Hematopoietic multipotent progenitor cell treated with erythropoietin and hydrocortisone succinate and interleukin-3 and kit ligand, for 15 days (in vitro differentiated cells): Measurements from ENCODE around the gene EEFSEC.

Source experiments
- DNase-seq: peaks from one replicate; pipeline ENCODE4 v3.0.0-alpha.2; 2015; ENCODE audit warnings: low spot score

The EEFSEC gene

DNA sequence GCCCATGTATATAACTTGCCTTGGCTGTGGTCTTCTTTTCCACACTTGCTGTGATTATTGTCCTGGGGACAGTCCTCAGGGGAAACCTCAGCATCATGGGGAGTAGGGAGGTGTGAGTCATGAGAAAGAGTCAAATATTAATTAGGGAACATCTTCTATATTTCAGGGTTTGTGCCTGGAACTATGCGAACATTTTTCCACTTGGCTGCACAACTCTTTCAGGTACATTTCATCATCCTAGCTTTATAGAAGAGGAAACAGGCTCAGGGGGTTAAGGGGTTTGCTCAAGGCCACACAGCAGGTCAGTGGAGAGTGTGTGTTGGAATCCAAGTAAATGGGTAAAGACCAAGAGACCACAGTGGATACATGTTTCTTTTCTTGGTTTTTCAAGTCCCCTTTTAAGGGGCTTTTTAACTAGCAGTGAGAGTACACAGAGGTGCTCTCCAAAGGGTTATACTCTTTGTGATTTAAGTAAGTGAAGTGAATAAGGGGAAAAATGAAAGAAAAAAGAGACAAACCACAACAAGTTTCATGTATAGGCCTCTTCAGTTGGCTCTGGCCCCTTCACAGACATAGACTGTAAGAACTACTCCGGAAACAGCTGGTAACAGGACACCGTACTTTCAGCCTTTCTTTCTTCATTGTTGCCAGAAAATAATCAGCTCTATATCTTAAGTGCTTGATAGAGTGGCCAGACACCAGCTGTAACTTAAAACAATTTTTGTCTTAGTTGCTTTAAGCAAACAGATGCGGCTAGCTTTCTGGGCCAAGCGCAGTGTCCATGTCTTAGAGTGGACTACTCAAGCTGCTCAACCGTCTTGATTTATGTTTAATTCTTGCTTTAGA lies 64.6 kb downstream of the EEFSEC start:
- DNase-seq: no peak

DNA sequence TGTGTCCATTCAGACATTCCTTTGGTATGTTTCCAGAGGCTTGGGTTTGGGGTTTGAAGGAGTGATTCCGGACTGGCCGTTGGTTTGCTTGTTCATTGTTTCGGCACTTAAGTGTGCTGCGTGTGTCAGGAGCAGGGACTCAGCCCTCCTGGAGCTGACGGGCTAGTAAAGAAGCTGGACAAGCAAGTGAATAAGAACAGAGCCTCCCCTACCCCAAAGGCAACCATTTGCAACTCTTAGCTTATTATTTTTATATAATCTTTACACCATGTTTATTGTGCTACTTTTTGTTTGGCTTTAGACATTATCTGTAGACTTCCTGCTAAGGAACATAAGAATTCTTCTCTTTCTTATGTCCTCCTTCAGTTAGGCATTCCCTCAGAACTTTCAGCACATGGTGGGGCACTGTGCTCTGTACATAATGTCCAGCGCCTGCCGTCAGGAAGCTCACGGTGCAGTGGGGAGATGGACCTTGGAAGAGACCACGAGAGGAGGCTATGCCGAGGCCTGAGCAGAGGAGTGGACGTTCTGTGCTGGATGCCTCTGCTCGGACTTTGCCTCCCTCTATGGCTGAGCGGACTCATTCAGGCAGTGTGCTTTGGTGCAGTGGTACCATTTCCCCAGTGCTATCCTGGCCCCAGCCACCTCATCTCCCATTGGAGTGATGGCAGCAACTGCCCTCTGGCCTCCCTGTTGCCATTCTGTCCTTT lies 65.4 kb downstream of the EEFSEC start:
- DNase-seq: no peak

DNA sequence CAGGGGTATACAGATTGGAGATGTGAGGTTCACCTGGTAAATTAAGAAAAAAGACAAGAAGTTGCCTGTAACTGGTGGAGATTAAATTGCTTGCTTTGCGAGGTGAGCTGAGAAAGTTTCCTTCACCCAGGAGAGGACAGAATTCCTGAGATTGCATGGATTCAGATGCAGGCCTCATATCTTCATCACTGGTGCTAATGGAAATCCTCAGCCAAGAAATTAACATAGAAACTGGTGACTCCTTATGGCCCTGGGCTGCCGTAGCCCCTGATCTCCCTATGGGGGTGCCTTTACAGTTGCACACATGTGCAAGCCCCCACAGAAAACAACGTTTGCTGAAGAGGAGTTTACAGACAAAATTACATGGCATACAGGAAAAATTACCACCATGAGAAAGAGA lies 68.0 kb downstream of the EEFSEC start:
- no peak for DNase-seq

DNA sequence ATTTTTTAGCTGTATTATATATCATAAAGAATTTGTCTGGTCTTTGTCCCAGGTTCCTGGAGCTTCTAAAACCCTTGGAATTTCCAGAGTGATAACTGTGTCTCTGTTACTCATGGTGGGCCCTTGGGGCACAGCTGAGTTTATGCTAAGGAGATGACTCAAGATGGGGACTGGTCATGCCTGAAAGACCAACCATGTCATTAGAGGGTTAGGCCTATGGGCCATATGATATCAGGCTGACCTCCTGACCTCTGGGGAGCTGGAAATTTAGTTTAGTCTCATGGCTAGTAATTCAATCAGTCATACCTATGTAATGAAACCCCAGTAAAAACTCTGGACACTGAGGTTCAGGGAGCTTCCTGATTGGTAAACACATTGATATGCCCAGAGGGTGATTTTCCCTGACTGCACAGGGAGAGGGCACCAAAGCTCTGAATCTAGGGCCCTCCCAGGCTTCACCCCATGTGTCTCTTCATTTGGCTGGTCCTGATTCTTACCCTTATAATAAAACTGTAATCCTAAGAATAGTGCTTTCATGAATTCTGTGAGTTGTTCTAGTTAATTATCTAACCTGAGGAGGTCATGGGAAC lies 69.6 kb downstream of the EEFSEC start:
- no peak for DNase-seq

DNA sequence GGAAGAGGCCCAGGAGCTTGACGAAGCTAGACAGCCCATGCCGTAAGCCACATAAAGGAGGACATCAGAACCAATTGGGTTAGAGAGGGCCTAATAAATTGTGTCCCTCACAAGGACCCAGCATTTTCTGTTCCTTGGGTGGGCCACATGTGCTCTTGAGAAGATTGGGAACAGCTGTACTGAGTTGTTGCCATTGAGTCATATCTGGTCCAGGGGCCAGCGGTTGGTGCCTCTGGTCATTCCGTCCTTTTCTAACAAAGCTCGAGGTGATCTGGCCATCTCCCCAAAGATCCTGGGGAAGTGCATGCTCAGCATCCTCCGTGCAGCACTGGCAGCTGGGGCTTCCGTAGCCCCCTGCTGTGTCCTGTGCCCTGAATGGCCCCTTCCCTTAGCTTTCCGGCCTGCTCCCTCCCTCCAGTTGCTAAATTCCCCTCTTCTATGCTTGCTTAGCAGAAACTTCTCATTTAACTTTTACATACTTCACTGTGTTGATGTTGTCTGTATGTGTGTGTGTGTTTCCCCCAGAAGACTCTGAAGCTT lies 73.0 kb downstream of the EEFSEC start:
- no peak for DNase-seq

DNA sequence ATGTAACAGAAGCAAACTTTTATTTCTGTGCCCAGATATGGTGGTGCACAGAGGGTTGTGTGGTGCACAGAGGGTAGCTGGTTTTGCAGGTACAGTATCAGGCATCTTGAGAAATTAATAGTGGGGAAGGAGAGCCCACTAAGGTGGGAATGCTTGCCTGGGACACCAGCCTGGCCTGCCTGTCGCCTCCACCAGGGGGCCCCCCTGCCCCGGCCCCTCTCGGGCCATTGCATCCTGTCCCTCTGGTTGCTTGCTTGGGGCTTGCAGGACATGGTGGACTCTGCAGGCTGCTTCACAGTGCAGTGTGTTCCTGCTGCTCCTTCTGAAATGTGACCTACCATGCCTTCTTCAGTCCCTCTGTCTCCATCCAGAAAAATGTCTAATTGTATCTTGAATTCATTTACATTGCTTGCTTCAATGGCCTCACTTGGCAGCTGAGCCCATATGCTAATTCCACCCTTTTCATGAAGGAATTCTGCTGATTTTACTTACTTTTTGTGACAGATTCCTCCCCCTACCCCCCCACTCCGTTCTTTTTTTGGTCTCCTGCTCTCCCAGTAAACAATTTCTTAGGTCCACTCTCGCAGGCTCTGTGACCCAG lies 73.6 kb downstream of the EEFSEC start:
- DNase-seq: peak; percentile 34

DNA sequence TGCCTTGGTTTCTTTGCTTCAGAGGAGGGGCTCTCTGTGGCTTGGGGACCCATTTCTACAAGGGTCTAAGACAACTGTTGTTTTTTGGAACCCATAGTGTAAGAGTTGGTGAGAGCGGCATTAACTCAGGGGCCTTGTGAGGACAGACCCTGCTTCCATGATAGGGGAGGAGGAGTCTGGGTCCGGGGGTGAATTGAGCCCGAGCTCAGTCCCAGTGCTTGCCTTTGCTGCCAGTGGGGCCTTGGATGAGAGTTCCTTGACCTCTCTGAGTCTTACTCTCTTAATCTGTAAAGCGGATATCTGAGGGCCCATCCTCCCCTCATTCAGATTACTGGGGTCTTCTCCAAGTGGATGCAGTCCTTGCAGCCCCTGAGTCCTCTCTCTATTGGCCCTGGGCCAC lies 74.2 kb downstream of the EEFSEC start:
- DNase-seq: no peak

DNA sequence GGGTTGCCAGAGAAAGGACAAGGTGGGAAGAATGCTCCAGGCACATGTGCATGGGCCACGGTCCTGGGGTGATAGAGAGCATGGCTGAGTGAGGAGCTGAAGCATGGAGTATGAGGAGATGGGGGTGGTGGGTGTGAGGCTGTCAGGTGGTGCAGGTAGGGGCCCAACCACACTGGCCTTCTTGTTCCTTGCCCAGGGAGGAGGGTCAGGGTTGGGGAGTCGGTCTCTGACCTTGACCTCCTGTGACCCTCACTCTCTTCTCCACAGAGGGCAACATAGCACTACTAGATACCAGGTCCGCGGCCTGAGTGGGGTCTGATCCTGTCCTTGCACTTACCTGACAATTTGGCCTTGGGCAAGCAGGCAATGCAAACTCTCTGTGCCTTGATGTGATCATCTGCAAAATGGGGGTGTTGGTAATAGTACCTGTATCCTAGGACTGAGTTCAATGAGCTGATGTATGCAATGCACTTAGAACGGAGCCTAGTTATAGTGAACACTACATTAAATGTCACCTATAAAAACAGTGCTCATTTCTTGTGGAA lies 75.2 kb downstream of the EEFSEC start:
- DNase-seq: no peak

DNA sequence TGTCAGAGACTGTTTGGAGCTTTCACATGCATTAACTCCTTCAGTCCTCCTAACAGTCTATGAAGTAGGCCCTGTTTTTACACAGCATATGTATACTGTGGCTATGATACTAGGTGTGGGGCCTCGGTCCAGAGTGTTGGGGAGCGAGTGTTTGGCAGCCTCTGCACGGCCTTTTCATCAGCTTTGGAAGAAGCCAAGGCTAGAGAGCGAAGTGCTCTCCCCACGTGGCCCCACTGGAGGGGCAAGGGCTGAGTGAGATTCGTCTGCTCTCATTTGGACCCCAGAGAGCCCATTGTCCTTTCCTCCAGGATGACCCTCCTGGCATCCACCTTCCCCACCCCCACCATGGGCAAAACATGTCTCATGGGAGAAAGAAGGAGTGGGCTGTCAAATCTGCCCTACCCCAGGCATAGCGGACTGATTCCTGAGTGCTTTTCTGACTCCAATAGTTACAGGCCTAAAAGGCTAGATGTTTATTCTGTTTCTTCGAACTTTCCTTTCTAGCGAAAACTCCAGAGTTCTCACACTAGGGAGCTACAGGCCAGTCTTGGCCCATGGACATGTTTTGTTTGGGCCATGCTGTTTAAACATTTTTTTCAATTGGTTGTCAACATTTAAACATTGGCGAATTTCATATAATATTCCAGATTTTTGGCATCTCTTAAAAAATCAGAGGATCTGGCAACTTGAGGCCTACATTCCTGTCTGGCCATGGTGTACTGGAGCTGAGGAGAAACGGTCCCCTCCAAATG lies 76.0 kb downstream of the EEFSEC start:
- DNase-seq: no peak

DNA sequence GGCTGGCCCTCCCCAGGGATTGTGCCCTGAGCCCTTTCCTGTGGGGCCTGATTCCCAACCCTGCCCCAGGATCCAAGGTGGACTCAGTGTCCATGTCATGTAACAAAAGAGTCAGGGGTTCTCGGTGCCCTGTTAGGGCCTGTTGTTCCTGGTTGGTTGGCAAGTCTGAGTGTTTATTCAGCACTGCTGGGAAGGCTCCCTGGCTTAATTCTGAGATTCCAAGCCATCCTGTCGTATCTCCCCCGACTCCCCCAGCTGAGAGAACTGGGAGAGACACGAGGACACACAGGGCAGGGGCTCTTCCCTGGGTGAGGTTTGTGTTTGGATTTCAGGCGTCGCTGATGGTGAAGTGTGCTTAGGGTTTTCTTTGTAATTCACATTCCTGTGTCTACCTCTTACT lies 78.3 kb downstream of the EEFSEC start:
- DNase-seq: no peak

DNA sequence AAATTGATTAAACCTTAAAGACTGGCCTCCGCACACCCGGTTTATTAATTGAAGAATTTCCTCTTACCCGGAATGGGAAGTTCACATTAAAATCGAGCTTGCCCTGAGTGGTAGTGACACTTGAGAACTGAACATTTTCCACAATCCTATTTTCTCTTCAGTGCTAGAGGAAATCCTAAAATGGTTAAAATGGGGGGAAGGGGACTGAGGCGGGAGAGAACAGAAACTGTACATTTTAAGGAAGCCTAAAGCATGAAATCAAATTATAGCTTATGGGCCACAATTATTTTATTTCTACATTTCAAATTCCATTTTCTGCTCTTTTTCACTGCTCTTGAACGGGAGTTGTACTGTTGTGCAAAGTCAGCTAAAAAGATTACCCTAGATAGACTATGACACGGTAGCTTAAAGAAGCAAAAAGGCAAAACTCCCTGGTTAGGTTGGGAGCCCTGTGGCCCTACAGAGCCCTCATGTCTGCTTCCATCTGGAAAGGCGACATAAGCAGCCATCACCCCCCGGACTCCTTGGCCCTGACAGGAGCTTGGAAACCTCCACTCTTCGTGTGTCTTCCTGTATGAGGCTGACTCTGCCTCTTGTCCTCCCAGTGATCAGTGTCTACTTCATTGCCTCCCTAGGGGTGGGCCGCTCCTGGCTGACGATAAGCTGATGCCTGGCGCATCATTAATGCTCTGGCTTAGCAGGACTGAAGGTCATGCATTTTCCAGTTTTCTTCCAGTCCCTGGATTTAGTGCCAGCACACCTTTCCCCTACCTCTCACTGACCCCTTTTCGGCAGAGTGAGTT lies 79.3 kb downstream of the EEFSEC start:
- DNase-seq: no peak

DNA sequence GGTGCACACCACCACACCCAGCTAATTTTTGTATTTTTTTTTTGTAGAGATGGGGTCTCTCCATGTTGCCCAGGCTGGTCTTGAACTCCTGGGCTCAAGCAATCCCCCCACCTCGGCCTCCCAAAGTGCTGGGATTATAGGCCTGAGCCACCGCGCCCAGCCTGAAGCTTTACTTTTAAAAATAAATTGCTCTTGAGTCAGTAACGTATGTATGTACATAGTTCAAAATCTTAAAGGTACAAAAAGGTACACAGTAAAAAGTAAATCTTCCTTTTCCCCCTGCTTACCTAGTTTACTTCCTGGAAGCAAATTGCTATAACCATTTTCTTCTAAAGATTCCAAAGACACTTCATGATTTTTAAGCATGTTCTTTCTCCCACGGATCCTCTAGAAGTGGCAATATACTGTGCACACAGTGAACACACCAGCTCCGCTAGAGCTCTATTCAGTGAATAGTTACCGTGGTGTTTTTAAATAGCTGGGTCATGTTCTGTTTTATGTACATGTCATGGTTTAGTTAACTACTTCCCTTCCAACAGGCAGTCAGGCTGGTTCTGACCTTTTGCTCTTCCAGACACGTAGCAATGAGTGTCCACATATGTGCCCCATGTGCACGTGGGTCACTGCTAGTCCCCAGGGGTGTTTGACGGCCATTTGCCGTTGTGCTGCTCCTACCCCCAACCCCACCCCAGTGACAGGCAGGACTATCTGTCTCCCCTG lies 82.1 kb downstream of the EEFSEC start:
- no peak for DNase-seq

DNA sequence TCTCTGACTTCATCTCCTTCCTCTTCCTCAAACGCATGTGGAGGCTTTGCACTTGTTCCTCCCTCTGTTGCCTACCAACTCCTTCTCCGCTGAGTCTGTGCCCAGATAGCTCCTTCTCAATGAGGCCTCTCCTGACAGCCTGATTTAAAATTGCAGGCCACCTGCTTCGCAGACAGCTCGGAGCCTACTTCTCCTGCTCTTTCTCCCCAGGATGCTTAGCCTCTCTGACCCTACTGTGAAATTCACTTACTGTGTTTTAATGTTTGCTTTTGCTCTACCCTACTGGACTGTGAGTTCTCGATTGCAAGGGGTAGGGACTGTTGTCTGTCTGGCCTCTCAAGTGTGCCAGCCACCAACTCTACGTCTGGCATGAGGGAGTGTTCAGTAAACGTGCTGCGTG lies 83.4 kb downstream of the EEFSEC start:
- no peak for DNase-seq

DNA sequence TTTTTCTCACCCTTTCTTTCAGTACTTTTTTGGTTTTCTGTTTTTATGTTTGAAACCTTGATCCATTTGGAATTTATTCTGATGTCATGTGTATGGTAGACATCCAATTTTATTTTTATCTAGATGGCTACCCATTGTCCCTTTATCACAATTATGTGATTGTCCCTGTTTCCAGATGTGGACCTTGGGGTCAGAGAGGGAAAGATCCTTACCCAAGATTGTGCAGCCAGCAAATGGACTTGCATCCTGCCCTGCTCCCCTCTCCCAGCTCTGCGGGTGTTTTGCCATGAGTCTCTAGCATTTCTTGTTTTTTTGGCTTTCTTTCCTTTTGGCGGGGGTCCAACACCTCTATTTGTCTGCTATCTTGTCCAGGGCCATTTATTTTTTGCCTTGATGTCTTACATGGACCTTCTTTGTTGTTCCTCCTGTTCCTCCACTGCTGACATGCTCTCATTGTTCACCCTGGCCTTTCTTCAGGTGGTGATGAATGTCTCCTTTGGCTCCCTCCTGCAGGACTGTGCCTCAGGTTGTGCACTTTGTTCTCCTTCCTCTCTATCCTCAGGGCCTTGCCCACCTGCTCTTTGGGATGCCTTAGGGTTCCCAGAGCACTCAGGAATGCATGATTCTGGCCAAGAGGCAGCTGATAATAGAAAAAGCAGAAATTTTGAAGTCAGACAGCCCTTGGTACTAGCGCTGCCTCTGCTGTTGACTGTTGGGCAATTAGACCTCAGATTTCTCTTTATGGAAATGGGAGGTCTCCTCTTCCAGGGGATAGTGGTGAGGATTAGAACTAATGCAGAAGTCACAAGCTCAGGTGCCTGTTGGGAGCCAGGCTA lies 84.3 kb downstream of the EEFSEC start:
- no peak for DNase-seq

DNA sequence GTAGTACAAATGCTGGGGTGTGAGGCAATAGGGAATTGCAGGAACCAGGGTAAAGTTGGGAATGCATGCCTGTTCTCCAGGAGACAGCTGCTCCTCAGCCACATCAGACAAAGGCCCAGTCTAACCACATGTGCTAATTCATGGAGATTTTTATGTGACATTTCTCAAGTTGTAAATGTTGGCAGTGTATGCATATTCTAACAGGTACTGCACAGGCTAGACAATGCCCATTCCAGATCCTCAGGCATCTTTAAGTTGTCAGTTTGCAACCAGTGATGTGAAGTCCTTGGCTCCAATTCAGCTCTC lies 84.9 kb downstream of the EEFSEC start:
- DNase-seq: no peak

DNA sequence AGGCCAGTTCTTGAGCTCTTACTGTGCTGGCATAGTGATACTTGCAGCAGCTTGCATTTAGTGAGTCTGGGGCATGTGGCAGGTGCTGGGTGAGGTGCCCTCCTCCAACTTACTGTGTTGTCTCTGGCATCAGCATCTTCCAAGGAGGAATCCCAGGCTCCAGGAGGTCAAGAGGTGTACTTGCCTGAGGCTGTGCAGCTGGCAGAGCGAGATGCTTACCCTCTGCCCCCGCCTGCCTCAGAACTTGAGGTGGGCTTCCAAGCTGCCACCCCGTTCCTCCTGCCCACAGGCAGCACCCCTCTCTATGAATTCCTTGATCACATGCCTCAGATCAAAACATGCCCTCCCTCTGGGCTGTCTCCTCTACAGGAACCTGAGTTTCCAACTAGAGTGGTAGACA lies 86.0 kb downstream of the EEFSEC start:
- no peak for DNase-seq

DNA sequence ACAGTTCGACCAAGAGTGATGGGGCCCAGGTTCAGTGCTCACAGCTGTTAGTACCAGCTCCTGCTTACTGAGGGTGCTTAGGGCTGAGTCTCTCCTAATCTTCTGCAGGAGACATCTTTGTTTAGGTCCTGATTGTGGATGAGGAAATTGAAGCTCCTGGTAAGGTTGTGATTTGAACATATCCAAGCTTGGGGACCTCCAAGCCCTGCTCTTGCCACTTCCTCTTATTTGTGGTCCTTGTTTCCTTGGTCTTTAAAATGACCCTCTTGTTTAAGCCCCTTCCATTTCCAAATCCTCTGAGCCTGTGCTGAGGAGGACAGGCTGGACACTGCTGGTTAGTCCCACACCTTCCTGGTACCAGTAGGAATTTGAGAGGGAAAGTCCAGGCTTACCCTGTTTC lies 87.0 kb downstream of the EEFSEC start:
- no peak for DNase-seq

DNA sequence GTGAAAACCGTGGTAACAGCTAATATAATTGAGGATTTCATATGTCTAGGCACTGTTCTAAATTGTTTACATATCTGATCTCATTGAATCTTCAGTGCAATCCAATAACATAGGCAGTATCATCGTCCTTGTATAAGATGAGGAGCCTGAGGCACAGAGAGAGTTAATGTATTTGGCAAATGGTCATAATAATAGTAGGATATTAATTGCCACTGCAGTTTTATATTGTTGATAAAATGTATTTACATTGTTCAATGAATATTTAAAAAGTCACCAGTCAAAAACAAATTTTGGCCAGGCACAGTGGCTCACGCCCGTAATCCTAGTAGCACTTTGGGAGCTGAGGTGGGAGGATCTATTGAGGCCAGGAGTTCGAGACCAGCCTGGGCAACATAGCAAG lies 88.5 kb downstream of the EEFSEC start:
- no peak for DNase-seq
